Globus pallidus (tissue), 1 donor: ENCODE measurements around the gene ACTN4.
A peak's percentile ranks its signal among the peaks of the same experiment; 100 is the strongest.

Experiments
- DNase-seq: peaks from one replicate; pipeline ENCODE4 v3.0.0-alpha.2; 2015; ENCODE audit warnings: low spot score

ACTN4 gene

DNA sequence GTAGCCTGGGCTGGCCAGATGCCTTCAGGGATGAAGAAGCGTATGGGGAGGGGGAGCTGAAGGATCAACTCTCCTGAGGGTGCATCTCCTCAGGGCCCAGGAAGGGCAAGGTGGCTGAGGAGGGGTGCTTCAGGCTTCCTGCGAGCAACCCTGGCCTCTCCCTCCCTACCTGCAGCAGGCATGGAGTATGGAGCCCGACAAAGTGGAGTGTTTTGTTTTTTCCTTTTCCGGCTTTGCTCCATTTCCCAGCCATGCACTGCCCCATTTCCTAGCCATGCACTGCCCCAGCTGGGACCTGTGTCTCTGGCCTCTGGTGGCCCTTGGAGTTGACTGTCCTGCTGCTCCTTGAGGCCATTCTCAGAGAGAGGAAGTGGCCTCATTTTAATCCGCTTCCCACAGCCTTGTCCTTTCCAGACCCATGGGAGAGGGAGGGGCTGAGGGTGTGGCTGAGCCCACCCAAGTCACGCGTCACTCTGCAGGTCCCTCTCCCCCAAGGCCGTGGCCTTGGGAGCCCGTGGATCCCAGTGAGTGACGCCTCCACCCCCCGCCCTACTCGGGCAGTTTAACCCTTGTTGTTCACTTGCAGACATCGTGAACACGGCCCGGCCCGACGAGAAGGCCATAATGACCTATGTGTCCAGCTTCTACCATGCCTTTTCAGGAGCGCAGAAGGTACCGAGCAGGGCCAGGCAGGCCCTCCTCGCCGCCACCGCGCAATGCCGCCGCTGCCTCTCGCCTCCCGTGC, 62.4 kb downstream of the ACTN4 start:
- DNase-seq, result no peak

DNA sequence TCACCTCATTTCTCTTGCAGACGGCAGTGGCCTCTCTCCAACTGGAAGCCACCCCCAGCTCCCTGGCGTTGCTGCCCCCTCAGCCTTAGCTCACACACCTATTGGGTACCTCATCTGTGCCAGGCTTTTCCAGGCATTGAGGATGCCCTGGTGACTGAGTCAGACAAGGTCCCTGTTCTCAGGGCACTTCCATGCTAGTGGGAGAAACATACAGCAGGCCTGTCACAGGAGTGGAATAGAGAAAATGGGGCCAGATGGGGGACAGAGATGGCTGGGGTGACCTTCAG, 62.9 kb downstream of the ACTN4 start:
- no peak for DNase-seq

DNA sequence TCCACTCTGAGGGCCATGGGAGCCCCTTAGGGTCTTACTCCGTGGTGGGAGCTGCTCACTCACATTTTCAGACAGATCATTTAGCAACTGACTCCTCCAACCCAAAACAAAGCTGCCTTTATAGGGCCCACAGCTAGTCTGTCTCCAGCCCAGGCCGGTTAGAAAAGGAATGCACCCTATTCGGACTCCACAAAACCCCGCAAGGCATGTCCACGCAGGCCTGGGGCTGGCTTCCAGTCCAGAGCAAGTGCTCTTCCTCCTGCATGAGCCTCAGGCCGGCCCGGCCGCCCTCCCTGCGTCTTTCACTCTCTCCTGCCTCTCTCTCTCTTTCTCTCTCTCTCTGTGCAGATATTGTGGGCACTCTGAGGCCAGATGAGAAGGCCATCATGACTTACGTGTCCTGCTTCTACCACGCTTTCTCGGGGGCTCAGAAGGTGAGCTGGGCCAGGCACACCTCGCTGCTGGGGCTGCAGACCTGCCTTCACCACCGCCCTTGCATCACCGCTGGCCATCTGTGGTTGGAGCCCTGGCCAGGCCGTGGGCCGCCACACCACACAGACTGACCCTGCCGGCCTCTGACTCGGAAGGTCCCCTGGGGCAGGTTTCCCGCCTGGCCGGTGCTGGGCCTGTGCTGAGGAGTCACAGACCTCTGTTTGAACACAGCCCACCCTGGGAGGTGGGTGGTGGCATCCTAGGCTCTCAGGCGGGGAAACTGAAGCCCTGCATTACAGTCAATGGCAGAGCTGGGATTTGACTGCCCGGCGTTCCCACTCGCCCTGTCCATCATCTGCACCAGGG, 63.7 kb downstream of the ACTN4 start:
- DNase-seq, result peak; percentile 64

DNA sequence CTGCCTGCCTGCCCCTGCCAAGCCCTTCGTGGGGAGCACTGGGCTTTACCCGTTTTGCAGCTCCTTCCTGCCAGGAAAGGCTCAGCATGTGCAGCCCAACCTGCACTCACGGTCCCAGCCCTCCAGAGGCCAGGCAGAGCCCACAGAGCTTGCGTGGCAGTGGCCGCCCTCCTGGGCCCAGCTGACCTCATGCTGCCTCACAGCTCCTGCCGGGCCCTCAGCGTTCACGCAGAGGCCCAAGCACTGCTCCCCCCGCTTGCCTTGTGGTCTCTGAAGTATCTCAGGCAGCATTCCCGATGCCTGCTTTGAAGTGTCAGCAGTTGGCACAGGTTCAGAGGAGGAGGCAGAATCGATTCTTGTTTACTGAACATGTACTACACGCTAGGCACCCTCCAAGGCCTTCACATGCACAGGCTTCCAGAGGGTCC, 64.3 kb downstream of the ACTN4 start:
- DNase-seq, result no peak

DNA sequence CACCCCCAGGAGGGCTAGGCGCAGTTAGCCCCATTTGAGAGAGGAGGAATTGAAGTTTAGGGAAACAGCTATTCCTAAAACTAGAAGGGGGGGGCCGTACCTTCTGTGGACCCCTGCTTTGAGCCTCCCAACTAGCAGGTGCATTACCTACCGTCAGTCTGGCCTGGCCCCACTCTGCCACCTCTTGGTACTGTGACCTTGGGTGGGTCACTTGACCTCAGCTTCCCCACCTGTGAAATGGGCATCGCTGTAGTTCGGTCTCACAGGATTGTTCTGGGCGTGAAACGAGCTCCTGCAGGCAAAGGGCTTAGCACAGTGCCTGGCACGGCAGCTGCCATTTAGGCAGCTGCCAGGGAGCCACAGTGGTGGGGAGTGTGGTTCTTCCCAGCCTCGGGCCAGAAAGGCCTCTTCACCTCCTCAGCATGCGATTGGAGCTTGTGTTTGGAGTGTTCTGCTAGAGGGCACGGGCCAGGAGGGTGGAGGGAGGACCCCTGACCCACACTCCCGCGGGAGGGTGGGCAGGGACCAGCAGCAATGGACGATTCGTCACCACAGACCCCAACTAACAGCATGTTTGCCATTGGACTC, 64.8 kb downstream of the ACTN4 start:
- no peak for DNase-seq

GRCh38 chr19:38713227-38713649, 65.8 kb downstream of the ACTN4 start:
- DNase-seq, result no peak

DNA sequence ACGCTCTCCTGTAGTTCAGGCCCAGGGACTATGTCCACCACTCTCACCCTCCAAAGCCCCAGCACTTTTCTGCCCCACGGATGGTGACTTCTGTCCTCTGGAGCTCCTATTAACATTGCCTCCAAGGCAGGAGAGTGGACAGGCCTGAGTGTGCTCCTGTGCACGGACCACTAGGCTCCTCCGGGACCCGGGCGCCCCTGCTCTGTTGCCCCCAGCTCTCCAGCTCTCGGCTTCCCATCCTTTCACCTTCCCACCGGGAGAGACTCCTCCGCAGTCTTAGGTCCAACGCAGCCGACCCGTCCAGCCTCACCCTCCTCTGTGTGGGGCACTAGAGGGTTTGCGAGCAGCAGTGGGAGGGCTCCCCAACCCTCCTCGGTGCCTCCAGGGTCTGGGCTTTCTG, 66.4 kb downstream of the ACTN4 start:
- DNase-seq, result no peak

DNA sequence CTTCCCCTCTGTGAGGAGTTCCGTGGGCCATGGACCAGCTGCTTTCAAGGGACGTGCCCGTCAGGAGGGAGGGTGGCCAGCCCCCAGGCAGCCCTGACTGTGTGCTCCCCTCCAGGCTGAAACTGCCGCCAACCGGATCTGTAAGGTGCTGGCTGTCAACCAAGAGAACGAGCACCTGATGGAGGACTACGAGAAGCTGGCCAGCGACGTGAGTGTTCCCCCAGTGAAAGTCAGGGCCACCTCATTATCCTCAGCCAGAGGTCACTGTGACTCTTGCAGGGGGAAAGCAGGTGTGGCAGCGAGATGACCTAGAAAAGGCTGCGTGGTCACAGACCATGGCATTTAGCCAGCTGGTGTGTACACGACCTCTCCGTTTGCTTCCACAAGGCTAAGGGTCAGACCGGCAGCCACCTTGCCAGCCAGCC, 66.9 kb downstream of the ACTN4 start:
- DNase-seq, result no peak

- no peak for DNase-seq
Measured at GRCh38 chr19:38715555-38715954, 68.1 kb downstream of the ACTN4 start.

DNA sequence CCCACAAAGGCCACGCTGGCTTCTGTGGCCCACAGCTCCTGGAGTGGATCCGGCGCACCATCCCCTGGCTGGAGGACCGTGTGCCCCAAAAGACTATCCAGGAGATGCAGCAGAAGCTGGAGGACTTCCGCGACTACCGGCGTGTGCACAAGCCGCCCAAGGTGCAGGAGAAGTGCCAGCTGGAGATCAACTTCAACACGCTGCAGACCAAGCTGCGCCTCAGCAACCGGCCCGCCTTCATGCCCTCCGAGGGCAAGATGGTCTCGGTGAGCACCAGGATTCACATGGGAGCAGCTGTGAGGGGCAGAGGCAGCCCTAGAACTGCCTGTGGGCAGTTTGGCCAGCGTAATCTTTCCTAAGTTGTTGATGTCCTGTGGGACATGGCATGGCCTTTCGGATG, 69.6 kb downstream of the ACTN4 start:
- DNase-seq, result no peak

GRCh38 chr19:38717855-38718254, 70.4 kb downstream of the ACTN4 start:
- no peak for DNase-seq

DNA sequence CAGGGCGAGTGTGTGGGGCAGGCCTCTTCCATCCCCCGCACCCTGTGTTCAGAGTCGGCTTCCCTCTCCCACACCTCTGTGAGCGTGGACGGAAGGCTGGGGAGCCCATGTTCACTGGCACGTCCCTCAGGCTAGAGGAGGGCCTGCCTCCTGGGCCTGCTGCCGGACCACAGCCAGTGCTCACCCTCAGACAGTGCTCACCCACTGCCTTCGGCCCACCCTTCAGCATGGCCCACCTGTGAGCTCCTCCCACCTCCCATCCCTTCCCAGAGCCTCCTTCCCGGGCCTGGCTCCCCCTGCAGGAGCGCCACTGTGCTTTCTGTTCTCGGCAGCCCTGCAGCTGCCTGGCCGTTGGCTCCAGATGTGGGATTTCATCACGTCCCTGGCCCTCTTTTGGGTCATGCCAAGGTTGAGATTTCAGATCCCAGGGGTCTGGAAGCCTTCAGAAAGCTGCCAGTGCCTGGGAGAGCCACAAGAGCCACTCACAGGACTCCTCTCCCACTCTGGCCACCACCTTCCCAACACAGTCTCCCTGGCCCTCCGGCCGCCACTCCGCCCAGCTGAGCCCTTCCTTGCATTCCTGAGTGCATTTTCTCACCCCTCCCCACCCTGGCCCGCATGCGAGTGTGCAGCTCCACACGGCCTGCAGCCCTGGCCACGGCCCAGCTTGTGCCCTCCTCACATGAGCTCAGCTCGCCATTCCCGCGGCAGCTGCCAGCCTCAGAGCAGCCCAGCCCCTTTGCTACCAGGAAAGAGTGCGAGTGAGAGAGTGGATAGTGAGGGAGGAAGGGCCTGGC, 71.5 kb downstream of the ACTN4 start:
- DNase-seq, result peak; percentile 77

DNA sequence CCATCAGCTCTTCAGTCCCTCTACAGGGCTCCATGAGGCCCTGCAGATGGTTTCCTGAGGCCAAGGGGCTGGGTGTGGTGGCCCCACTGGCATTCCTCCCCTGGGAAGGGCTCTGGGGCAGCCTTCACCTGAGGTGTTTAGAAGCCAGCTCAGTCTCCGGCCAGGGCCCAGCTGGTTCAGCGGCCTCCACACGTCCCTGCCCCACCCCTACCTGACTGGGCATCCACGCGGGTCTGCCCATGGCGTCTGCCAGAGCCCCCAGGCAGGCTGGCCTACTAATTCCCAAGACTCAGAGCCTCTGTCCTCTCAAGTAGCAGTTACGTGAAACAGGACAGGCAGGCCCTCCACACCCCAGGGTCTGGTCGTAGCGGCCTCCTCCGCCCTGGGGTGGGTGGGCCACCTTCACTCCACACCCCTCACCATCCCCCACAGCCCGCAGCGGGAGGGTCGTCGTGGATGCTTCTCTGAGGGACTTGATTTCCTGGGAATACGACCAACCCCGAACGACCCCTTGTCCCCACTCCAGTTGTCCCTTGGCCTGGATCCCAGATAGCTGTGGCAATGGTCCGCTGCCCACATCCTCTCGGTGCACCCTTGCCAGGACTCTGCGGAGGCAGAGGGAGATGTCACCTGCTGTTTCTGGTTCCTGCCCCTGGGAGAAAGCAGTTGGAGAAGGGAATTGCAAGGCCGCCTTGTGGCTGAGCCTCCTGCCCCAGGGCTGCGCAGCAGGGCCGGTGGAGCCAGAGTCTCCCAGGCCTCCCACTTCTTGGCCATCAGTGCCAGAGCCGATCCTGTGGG, 72.5 kb downstream of the ACTN4 start:
- no peak for DNase-seq

GRCh38 chr19:38720559-38721236, 73.2 kb downstream of the ACTN4 start:
- DNase-seq, result no peak

GRCh38 chr19:38721496-38721895, 74.0 kb downstream of the ACTN4 start:
- no peak for DNase-seq

GRCh38 chr19:38721979-38722773, 74.7 kb downstream of the ACTN4 start:
- DNase-seq, result peak; percentile 98

DNA sequence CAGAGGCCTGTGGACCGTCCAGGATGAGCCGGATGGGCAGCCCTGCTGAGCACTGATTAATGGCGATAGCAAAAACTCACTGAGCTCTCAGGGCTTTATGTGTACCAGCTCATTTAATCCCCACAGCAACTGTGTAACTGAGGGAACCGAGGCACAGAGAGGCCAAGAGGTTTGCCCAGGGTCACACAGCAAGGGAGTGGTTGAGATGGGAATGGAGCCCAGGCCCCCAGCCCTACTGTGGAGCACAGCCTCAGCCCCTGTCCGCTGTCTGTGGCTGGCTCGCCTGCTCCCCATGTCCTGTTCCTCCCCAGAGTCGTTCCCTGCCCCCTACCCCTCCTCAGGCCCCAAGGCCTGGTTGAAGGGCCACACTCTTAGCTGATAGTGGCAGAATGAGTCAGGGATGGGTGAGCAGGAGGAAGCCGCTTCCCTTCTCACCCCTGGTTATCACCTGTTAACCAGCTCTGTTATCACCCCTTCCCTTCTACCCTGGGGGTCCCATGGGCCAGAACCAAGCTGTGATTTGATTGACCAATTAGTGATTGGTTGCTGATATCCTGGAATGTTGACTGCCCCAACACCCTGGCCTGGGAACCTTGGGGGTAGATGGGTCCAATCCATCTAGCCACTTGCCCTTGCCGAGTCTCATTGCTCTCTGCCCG, 75.6 kb downstream of the ACTN4 start:
- DNase-seq, result no peak

- no peak for DNase-seq
Measured at GRCh38 chr19:38723606-38723965, 76.1 kb downstream of the ACTN4 start.

- no peak for DNase-seq
Measured at GRCh38 chr19:38723990-38724854, 76.8 kb downstream of the ACTN4 start.
